ENCODE measurements around the gene RPTOR. TPM values are rescaled to one million over a fixed set of nuclear protein-coding genes. Genes with fewer than 3 reads are reported as not detected.

The RPTOR gene
- total RNA-seq, 2 experiments from 2014 or later: 48.1 to 87.8 TPM

- H3K36me3 ChIP-seq (ENCODE audit: insufficient read depth, low read length): peaks cover 59% of the 10 kb centered on the region
- H2AFZ ChIP-seq (ENCODE audit: low read length): no peak overlapping the region
- H3K79me2 ChIP-seq (ENCODE audit: insufficient read depth, low read depth, low read length): no peaks in the 10 kb centered on the region
- H3K27ac ChIP-seq (ENCODE audit: low read depth, low read length, poor library complexity, severe bottlenecking): no peak overlapping the region
- no TSS peak for BruUV-seq (replicated peaks)
- DNase-seq (ENCODE audit: low spot score): no peak
- intact Hi-C loops (cut with micrococcal nuclease; ENCODE audit: unreplicated experiment): no loop called here
- TF ChIP-seq CTCF (conservative IDR thresholded peaks at IDR 0.05; ENCODE audit: low read length): no peak
- no peak for TF ChIP-seq EZH2phosphoT487 (IDR thresholded peaks at IDR 0.05; ENCODE audit: borderline replicate concordance, low read depth, low read length)
- no peaks in the 10 kb centered on the region for H3K9me2 ChIP-seq (ENCODE audit: insufficient read depth, low read length)
- no peaks in the 10 kb centered on the region for H4K20me1 ChIP-seq (ENCODE audit: insufficient read depth, low read length)
- no peak overlapping the region for H3K4me3 ChIP-seq (ENCODE audit: low read depth, low read length, poor library complexity, severe bottlenecking)
- ChIA-PET CTCF (ENCODE audit: unreplicated experiment) (interaction anchor here (0.7 kb wide), 1 partner anchor 21 kb away, joined by 4 read pairs; no protein-coding TSS in a partner anchor), POLR2A (no interaction called here)
- no peak overlapping the region for H3K4me2 ChIP-seq (ENCODE audit: low read length)
- no peaks in the 10 kb centered on the region for H3K4me1 ChIP-seq (ENCODE audit: insufficient read depth, low read length, poor library complexity, severe bottlenecking)
- peaks cover 12% of the 10 kb centered on the region for H3K9me3 ChIP-seq (ENCODE audit: low read length)
These were observed 364.1 kb downstream of the RPTOR start for GRCh38 chr17:80908776-80909175.

- H3K4me1 ChIP-seq (ENCODE audit: insufficient read depth, low read length, poor library complexity, severe bottlenecking): no peaks in the 10 kb centered on the region
- no peak overlapping the region for H3K4me2 ChIP-seq (ENCODE audit: low read length)
- H3K27ac ChIP-seq (ENCODE audit: low read depth, low read length, poor library complexity, severe bottlenecking): no peak overlapping the region
- TF ChIP-seq EZH2phosphoT487 (IDR thresholded peaks at IDR 0.05; ENCODE audit: borderline replicate concordance, low read depth, low read length) (no peak), CTCF (conservative IDR thresholded peaks at IDR 0.05; ENCODE audit: low read length) (no peak)
- H3K4me3 ChIP-seq (ENCODE audit: low read depth, low read length, poor library complexity, severe bottlenecking): no peak overlapping the region
- CTCF ChIA-PET (ENCODE audit: unreplicated experiment): no interaction called here
- POLR2A ChIA-PET: interaction anchor here (0.9 to 1.4 kb wide), 2 partner anchors 20 to 28 kb away, joined by 3 to 6 read pairs; no protein-coding TSS in a partner anchor
- no peaks in the 10 kb centered on the region for H3K9me2 ChIP-seq (ENCODE audit: insufficient read depth, low read length)
- peaks cover 67% of the 10 kb centered on the region for H3K36me3 ChIP-seq (ENCODE audit: insufficient read depth, low read length)
- H3K9me3 ChIP-seq (ENCODE audit: low read length): peaks cover 21% of the 10 kb centered on the region
- H4K20me1 ChIP-seq (ENCODE audit: insufficient read depth, low read length): no peaks in the 10 kb centered on the region
- intact Hi-C loops (cut with micrococcal nuclease; ENCODE audit: unreplicated experiment): no loop called here
- no peak overlapping the region for H2AFZ ChIP-seq (ENCODE audit: low read length)
- no TSS peak for BruUV-seq (replicated peaks)
- no peaks in the 10 kb centered on the region for H3K79me2 ChIP-seq (ENCODE audit: insufficient read depth, low read depth, low read length)
- DNase-seq (ENCODE audit: low spot score): no peak
These were observed 365.0 kb downstream of the RPTOR start for GRCh38 chr17:80909635-80910034.

DNA sequence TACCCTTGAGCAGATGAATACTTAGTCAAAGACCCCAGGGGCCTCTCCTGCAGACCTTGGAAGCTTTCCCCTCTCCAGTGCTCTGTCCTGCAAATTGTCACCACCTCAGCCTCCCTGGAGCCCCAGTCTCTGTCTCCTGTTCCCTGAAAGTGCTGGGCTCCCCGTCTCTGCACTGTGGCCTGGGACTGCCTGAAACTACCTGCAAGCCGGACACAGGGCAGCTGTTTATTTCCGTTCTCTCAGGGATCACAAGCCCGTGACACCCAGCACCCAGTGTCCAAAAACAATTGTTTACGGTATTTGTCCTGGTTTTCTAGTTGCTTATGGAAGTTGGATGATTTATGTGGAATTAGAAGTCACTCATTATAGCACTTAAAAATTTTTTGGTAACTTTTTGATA is 365.4 kb downstream of the RPTOR start:
- H3K9me3 ChIP-seq (ENCODE audit: low read length): peaks cover 25% of the 10 kb centered on the region

More for the DNA sequence above, 365.4 kb downstream of the RPTOR start:
- CTCF ChIA-PET (ENCODE audit: unreplicated experiment): no interaction called here
- no peak for DNase-seq (ENCODE audit: low spot score)
- Histone ChIP-seq H3K79me2 (ENCODE audit: insufficient read depth, low read depth, low read length) (no peaks in the 10 kb centered on the region), H4K20me1 (ENCODE audit: insufficient read depth, low read length) (no peaks in the 10 kb centered on the region), H3K4me3 (ENCODE audit: low read depth, low read length, poor library complexity, severe bottlenecking) (no peak overlapping the region), H3K4me2 (ENCODE audit: low read length) (no peak overlapping the region), H3K27ac (ENCODE audit: low read depth, low read length, poor library complexity, severe bottlenecking) (no peak overlapping the region), H3K4me1 (ENCODE audit: insufficient read depth, low read length, poor library complexity, severe bottlenecking) (no peaks in the 10 kb centered on the region), H3K36me3 (ENCODE audit: insufficient read depth, low read length) (peaks cover 71% of the 10 kb centered on the region), H2AFZ (ENCODE audit: low read length) (no peak overlapping the region), H3K9me2 (ENCODE audit: insufficient read depth, low read length) (no peaks in the 10 kb centered on the region)
- intact Hi-C loops (cut with micrococcal nuclease; ENCODE audit: unreplicated experiment): no loop called here
- TSS peak; percentile 29 for BruUV-seq (replicated peaks)
- TF ChIP-seq CTCF (conservative IDR thresholded peaks at IDR 0.05; ENCODE audit: low read length) (no peak), EZH2phosphoT487 (IDR thresholded peaks at IDR 0.05; ENCODE audit: borderline replicate concordance, low read depth, low read length) (no peak)
- POLR2A ChIA-PET: interaction anchor here (0.7 to 1.4 kb wide), 3 partner anchors 20 to 382 kb away, joined by 3 to 6 read pairs (median 3); no protein-coding TSS in a partner anchor

All from OCI-LY7 (cell line).